ENCODE data around the gene ZNRF3.

ZNRF3 gene

GRCh38 chr22:29089507-29089906 lies 206.1 kb downstream of the ZNRF3 start:
- H3K4me3 ChIP-seq (ENCODE audit: low read length) = no peak overlapping the region

GRCh38 chr22:29090039-29090438 lies 206.7 kb downstream of the ZNRF3 start:
- Histone ChIP-seq H3K27ac (ENCODE audit: low read depth, low read length) (no peak overlapping the region), H3K4me1 (ENCODE audit: insufficient read depth, low read length) (no peaks in the 10 kb centered on the region), H3K9me3 (ENCODE audit: insufficient read depth, low read depth, low read length) (no peaks in the 10 kb centered on the region), H3K36me3 (ENCODE audit: insufficient read depth, low read length) (no peaks in the 10 kb centered on the region), H3K27me3 (ENCODE audit: insufficient read depth, low read length) (no peaks in the 10 kb centered on the region), H3K4me3 (ENCODE audit: low read length) (no peak overlapping the region), H3K9ac (ENCODE audit: low read depth, low read length) (no peak overlapping the region)
- 93% methylated on average over 3 of the region's 3 CpGs for WGBS

More at GRCh38 chr22:29089507-29089906, 206.1 kb downstream of the ZNRF3 start:
- no peaks in the 10 kb centered on the region for H3K27me3 ChIP-seq (ENCODE audit: insufficient read depth, low read length)
- no peaks in the 10 kb centered on the region for H3K9me3 ChIP-seq (ENCODE audit: insufficient read depth, low read depth, low read length)
- H3K27ac ChIP-seq (ENCODE audit: low read depth, low read length) = no peak overlapping the region
- no peak overlapping the region for H3K9ac ChIP-seq (ENCODE audit: low read depth, low read length)
- no peaks in the 10 kb centered on the region for H3K36me3 ChIP-seq (ENCODE audit: insufficient read depth, low read length)
- WGBS = 86% methylated on average over 3 of the region's 3 CpGs
- peaks cover 5% of the 10 kb centered on the region; the same call in 1 of the 2 replicates for H3K4me1 ChIP-seq (ENCODE audit: insufficient read depth, low read length)

DNA sequence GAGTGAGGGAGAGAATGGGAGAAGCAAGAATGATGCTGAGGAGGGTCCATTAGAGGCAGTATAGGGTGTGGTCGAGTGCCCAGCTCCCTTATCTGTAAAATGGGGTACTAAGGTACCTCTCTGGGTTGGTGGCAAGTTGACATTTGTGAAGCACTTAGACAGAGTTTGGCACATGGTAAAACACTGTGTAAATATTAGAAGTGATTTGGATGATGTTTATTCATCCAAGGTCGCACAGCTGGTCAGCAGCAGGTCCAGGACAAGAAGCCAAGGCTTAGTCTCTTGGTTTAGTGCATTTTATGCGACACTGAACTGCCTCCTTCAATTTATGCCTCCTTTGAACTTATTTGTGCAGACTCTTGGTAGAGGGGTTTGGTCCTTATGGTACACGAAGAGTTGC lies 208.9 kb downstream of the ZNRF3 start:
- Histone ChIP-seq H3K36me3 (ENCODE audit: insufficient read depth, low read length) (no peaks in the 10 kb centered on the region), H3K9ac (ENCODE audit: low read depth, low read length) (no peak overlapping the region), H3K27me3 (ENCODE audit: insufficient read depth, low read length) (no peaks in the 10 kb centered on the region), H3K4me1 (ENCODE audit: insufficient read depth, low read length) (peaks cover 12% of the 10 kb centered on the region), H3K4me3 (ENCODE audit: low read length) (no peak overlapping the region), H3K27ac (ENCODE audit: low read depth, low read length) (no peak overlapping the region), H3K9me3 (ENCODE audit: insufficient read depth, low read depth, low read length) (no peaks in the 10 kb centered on the region)
- 92% methylated on average over 3 of the region's 4 CpGs for WGBS

- H3K27ac ChIP-seq (ENCODE audit: low read depth, low read length) = no peak overlapping the region
- no peaks in the 10 kb centered on the region for H3K9me3 ChIP-seq (ENCODE audit: insufficient read depth, low read depth, low read length)
- no peaks in the 10 kb centered on the region for H3K36me3 ChIP-seq (ENCODE audit: insufficient read depth, low read length)
- no peaks in the 10 kb centered on the region for H3K27me3 ChIP-seq (ENCODE audit: insufficient read depth, low read length)
- H3K9ac ChIP-seq (ENCODE audit: low read depth, low read length) = no peak overlapping the region
- no peak overlapping the region for H3K4me3 ChIP-seq (ENCODE audit: low read length)
- peaks cover 17% of the 10 kb centered on the region for H3K4me1 ChIP-seq (ENCODE audit: insufficient read depth, low read length)
- WGBS = 91% methylated on average over 1 of the region's 1 CpG
These were observed 209.7 kb downstream of the ZNRF3 start for GRCh38 chr22:29093030-29093429.

DNA sequence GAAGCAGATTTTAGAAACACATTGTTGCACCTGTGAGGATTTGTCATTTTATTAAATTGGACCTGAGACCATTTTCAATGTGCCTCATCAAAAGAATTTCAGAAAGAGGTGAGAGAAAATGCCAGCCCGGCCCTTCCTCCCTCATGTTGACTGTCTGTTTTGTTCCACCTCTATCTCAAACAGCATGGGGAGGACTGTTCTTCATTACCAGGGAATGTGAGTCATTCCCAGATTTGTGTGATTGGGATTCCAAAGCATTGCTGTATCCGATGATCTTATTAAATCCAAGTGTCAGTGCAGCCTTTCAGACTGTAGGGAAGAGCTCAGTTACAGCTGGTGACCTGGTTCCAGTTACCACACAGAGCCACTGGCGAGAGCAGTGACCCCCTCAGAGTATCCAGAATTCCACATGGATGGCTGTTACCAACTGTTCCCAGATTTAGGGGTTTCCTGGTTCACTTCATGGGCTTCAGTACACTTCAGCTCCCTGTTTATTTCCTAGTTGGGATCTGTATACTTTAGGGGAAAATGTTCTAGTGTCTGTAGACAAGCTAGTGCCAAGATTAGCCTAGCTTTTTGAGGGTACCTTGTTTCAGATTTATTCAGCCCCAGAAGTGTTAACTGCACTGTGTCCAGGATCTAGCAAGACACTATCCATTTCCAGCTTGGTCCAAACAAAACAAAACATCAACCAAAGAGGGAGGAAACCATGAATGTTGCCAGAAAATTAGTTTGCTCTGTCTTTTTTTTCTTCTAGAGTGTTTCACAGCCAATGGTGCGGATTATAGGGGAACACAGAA lies 210.3 kb downstream of the ZNRF3 start:
- WGBS = 91% methylated on average over 4 of the region's 4 CpGs
- peaks cover 23% of the 10 kb centered on the region for H3K4me1 ChIP-seq (ENCODE audit: insufficient read depth, low read length)
- no peak overlapping the region for H3K4me3 ChIP-seq (ENCODE audit: low read length)
- H3K36me3 ChIP-seq (ENCODE audit: insufficient read depth, low read length) = no peaks in the 10 kb centered on the region
- no peaks in the 10 kb centered on the region for H3K27me3 ChIP-seq (ENCODE audit: insufficient read depth, low read length)
- no peak overlapping the region for H3K9ac ChIP-seq (ENCODE audit: low read depth, low read length)
- H3K9me3 ChIP-seq (ENCODE audit: insufficient read depth, low read depth, low read length) = no peaks in the 10 kb centered on the region
- H3K27ac ChIP-seq (ENCODE audit: low read depth, low read length) = no peak overlapping the region

GRCh38 chr22:29095459-29095858 lies 212.1 kb downstream of the ZNRF3 start:
- no peaks in the 10 kb centered on the region for H3K9me3 ChIP-seq (ENCODE audit: insufficient read depth, low read depth, low read length)

DNA sequence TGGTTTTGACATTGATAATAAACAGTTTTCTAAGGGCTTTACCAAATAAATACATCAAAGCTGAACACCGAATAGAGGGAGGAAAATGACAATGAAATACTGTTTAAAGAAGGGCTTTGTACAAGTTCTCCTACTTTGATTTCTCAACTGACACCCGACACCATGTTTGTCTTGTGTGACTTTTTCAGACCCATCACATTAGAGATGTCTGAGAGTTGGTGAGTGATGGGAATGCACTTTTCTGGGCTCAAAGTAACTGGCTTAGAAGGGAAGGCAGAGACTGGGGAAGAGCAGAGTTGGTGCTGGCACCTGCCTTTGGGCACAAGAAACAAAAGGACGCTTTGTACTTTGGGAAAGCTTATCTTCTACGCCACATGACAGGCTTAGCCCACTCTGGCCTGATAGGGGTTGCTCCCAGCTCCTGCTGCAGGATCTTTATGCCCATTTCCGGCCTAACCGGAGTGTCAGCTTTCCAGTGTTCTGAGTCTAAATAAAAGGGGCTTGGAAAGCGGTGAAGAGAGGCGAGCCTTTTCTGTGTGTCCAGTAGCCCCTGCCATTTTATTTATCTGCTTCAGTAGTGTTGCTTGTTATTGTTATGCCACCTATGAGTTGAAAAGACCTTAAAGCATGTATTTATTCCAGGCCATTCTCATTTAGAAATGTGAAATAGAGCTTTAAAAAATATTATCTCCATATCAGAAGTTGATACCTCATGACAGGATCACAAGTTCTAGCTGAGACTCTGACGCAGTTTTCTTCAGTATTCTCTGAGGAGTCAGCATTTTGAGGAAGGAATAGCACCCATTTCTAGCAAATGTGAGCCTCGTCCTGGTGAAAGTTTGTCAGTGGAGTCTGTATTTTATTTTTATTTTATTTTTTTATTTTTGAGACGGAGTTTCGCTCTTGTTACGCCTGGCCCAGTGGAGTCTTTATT lies 213.6 kb downstream of the ZNRF3 start:
- no peaks in the 10 kb centered on the region for H3K36me3 ChIP-seq (ENCODE audit: insufficient read depth, low read length)
- WGBS = 85% methylated on average over 10 of the region's 13 CpGs
- no peaks in the 10 kb centered on the region for H3K27me3 ChIP-seq (ENCODE audit: insufficient read depth, low read length)
- peaks cover 26% of the 10 kb centered on the region for H3K4me1 ChIP-seq (ENCODE audit: insufficient read depth, low read length)
- no peak overlapping the region for H3K27ac ChIP-seq (ENCODE audit: low read depth, low read length)
- H3K9ac ChIP-seq (ENCODE audit: low read depth, low read length) = no peak overlapping the region
- H3K9me3 ChIP-seq (ENCODE audit: insufficient read depth, low read depth, low read length) = no peaks in the 10 kb centered on the region
- no peak overlapping the region for H3K4me3 ChIP-seq (ENCODE audit: low read length)

More at GRCh38 chr22:29095459-29095858, 212.1 kb downstream of the ZNRF3 start:
- Histone ChIP-seq H3K4me3 (ENCODE audit: low read length) (no peak overlapping the region), H3K27ac (ENCODE audit: low read depth, low read length) (no peak overlapping the region), H3K9ac (ENCODE audit: low read depth, low read length) (no peak overlapping the region), H3K4me1 (ENCODE audit: insufficient read depth, low read length) (peaks cover 26% of the 10 kb centered on the region), H3K36me3 (ENCODE audit: insufficient read depth, low read length) (no peaks in the 10 kb centered on the region), H3K27me3 (ENCODE audit: insufficient read depth, low read length) (no peaks in the 10 kb centered on the region)
- WGBS = 92% methylated on average over 2 of the region's 2 CpGs

DNA sequence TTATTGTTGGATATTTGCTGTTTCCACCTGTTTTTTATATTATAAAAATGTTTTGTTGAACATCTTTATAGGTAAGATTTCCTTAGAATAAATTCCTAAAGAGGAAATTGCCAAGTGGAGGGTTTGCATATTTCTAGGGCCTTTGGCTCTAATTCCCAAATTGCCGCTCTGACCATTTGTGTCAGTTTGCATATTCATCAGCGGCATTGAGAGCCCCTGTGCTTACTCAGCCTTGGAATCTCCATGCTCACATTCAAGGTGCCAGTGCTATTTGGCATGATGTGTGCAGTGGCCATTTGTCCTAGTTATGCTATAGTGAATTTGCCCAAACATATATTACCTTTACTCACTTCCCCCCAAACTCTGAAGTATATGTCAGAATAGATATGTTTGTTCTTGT lies 214.9 kb downstream of the ZNRF3 start:
- Histone ChIP-seq H3K36me3 (ENCODE audit: insufficient read depth, low read length) (no peaks in the 10 kb centered on the region), H3K27me3 (ENCODE audit: insufficient read depth, low read length) (no peaks in the 10 kb centered on the region), H3K9me3 (ENCODE audit: insufficient read depth, low read depth, low read length) (no peaks in the 10 kb centered on the region), H3K4me3 (ENCODE audit: low read length) (no peak overlapping the region), H3K4me1 (ENCODE audit: insufficient read depth, low read length) (peaks cover 27% of the 10 kb centered on the region), H3K9ac (ENCODE audit: low read depth, low read length) (no peak overlapping the region), H3K27ac (ENCODE audit: low read depth, low read length) (no peak overlapping the region)
- WGBS = 90% methylated on average over 2 of the region's 2 CpGs

- WGBS = 100% methylated on average over 2 of the region's 2 CpGs
- no peaks in the 10 kb centered on the region for H3K9me3 ChIP-seq (ENCODE audit: insufficient read depth, low read depth, low read length)
- H3K27ac ChIP-seq (ENCODE audit: low read depth, low read length) = no peak overlapping the region
These were observed 218.9 kb downstream of the ZNRF3 start for GRCh38 chr22:29102300-29102699.

GRCh38 chr22:29103121-29103520 lies 219.7 kb downstream of the ZNRF3 start:
- H3K27me3 ChIP-seq (ENCODE audit: insufficient read depth, low read length) = no peaks in the 10 kb centered on the region
- no peak overlapping the region for H3K9ac ChIP-seq (ENCODE audit: low read depth, low read length)
- no peak overlapping the region for H3K27ac ChIP-seq (ENCODE audit: low read depth, low read length)
- H3K36me3 ChIP-seq (ENCODE audit: insufficient read depth, low read length) = no peaks in the 10 kb centered on the region
- no peaks in the 10 kb centered on the region for H3K9me3 ChIP-seq (ENCODE audit: insufficient read depth, low read depth, low read length)
- 92% methylated on average over 1 of the region's 1 CpG for WGBS
- H3K4me1 ChIP-seq (ENCODE audit: insufficient read depth, low read length) = peaks cover 15% of the 10 kb centered on the region
- H3K4me3 ChIP-seq (ENCODE audit: low read length) = no peak overlapping the region

More at GRCh38 chr22:29102300-29102699, 218.9 kb downstream of the ZNRF3 start:
- peaks cover 19% of the 10 kb centered on the region for H3K4me1 ChIP-seq (ENCODE audit: insufficient read depth, low read length)
- H3K27me3 ChIP-seq (ENCODE audit: insufficient read depth, low read length) = no peaks in the 10 kb centered on the region
- H3K4me3 ChIP-seq (ENCODE audit: low read length) = no peak overlapping the region
- H3K36me3 ChIP-seq (ENCODE audit: insufficient read depth, low read length) = no peaks in the 10 kb centered on the region
- H3K9ac ChIP-seq (ENCODE audit: low read depth, low read length) = no peak overlapping the region

GRCh38 chr22:29105468-29105867 lies 222.1 kb downstream of the ZNRF3 start:
- Histone ChIP-seq H3K9ac (ENCODE audit: low read depth, low read length) (no peak overlapping the region), H3K4me3 (ENCODE audit: low read length) (no peak overlapping the region), H3K27me3 (ENCODE audit: insufficient read depth, low read length) (no peaks in the 10 kb centered on the region), H3K9me3 (ENCODE audit: insufficient read depth, low read depth, low read length) (no peaks in the 10 kb centered on the region), H3K36me3 (ENCODE audit: insufficient read depth, low read length) (no peaks in the 10 kb centered on the region), H3K4me1 (ENCODE audit: insufficient read depth, low read length) (peaks cover 5% of the 10 kb centered on the region; the same call in 1 of the 2 replicates), H3K27ac (ENCODE audit: low read depth, low read length) (no peak overlapping the region)
- WGBS = 78% methylated on average over 2 of the region's 2 CpGs
